ENCODE measurements around the gene EPN1. TPM values are rescaled to one million over a fixed set of nuclear protein-coding genes. Genes with fewer than 3 reads are reported as not detected.

Gene EPN1
- total RNA-seq, 3 donors from 2014 or later (not counting 1 experiment from before 2014, with no cell fraction given): 47.6 to 56.4 (median 51.8) TPM

Other genes starting within 250 kb of the EPN1 start
- not detected for gene SHISA7, start 231.9 kb upstream of the EPN1 start, total RNA-seq
- gene ISOC2, start 213.6 kb upstream of the EPN1 start, total RNA-seq: 10 to 100 TPM in 1 of 3 donors, 1 to 10 TPM in 2; 7.2 to 12.4 (median 9.5) TPM
- gene C19orf85, start 210.5 kb upstream of the EPN1 start, total RNA-seq: not detected
- gene ZNF628, start 198.6 kb upstream of the EPN1 start, total RNA-seq: 10 to 100 TPM; 20.8 to 28.7 (median 24.1) TPM
- gene NAT14, start 190.0 kb upstream of the EPN1 start, total RNA-seq: 10 to 100 TPM in 1 of 3 donors, 1 to 10 TPM in 2; 8.7 to 12.5 (median 8.8) TPM
- gene SSC5D, start 186.8 kb upstream of the EPN1 start, total RNA-seq: under 1 TPM; 0.11 to 0.68 (median 0.58) TPM
- not detected for gene SBK2, start 138.1 kb upstream of the EPN1 start, total RNA-seq
- not detected for gene SBK3, start 129.7 kb upstream of the EPN1 start, total RNA-seq
- gene ZNF579, start 94.4 kb upstream of the EPN1 start, total RNA-seq: 10 to 100 TPM in 1 of 3 donors, 1 to 10 TPM in 2; 8.3 to 11.2 (median 9.5) TPM
- gene FIZ1, start 75.7 kb upstream of the EPN1 start, total RNA-seq: 10 to 100 TPM in 2 of 3 donors, 1 to 10 TPM in 1; 8.5 to 18.2 (median 10.3) TPM
- gene ZNF524, start 74.9 kb upstream of the EPN1 start, total RNA-seq: 10 to 100 TPM in 2 of 3 donors, 1 to 10 TPM in 1; 9.2 to 12.6 (median 12.5) TPM
- gene ZNF865, start 69.6 kb upstream of the EPN1 start, total RNA-seq: 10 to 100 TPM; 18.5 to 22.1 (median 20.9) TPM
- 1 to 10 TPM; 6.4 to 7.9 (median 7.1) TPM for gene ZNF784, start 50.7 kb upstream of the EPN1 start, total RNA-seq
- gene ZNF580, start 34.2 kb upstream of the EPN1 start, total RNA-seq: 10 to 100 TPM; 38.0 to 46.0 (median 40.0) TPM
- 10 to 100 TPM; 15.4 to 21.9 (median 19.0) TPM for gene ZNF581, start 31.6 kb upstream of the EPN1 start, total RNA-seq
- 1 to 10 TPM; 2.0 to 3.2 (median 3.2) TPM for gene CCDC106, start 27.0 kb upstream of the EPN1 start, total RNA-seq
- 100 to 1,000 TPM; 304 to 322 (median 321) TPM for gene U2AF2, start 20.2 kb upstream of the EPN1 start, total RNA-seq
- gene NLRP9, start 63.2 kb downstream of the EPN1 start, total RNA-seq: not detected
- not detected for gene RFPL4A, start 83.9 kb downstream of the EPN1 start, total RNA-seq
- not detected for gene RFPL4AL1, start 93.9 kb downstream of the EPN1 start, total RNA-seq
- gene NLRP11, start 156.8 kb downstream of the EPN1 start, total RNA-seq: not detected
- gene NLRP4, start 161.3 kb downstream of the EPN1 start, total RNA-seq: not detected

Measured in natural killer cell (primary cell).